GM23338 (cell line): ENCODE data around the gene RGS6. TPM values are rescaled to one million over a fixed set of nuclear protein-coding genes. Genes with fewer than 3 reads are reported as not detected.

Experiments
- ATAC-seq: fragments of 200-7000 bp; cut with Tn5 transposase; 3 replicates; pipeline ENCODE4 v1.9.1; 2020
- DNase-seq: peaks from one replicate; pipeline ENCODE4 v3.0.0-alpha.2; 2015; ENCODE audit warnings: low spot score
- H2AFZ ChIP-seq: fragments of 200-600 bp; sonication (generic); 2 replicates; pipeline ENCODE4 v1.8.0; 2016; ENCODE audit warnings: antibody characterized with exemption, mild to moderate bottlenecking, moderate library complexity
- H3F3A ChIP-seq: fragments of 200-600 bp; sonication (generic); replicated peaks from 2 replicates; pipeline ENCODE4 v1.8.0; 2017; ENCODE audit warnings: antibody characterized with exemption, mixed run types, low read depth
- H3K27ac ChIP-seq: fragments of 200-600 bp; sonication (generic); 2 replicates; pipeline ENCODE4 v1.6.1; 2016; ENCODE audit warnings: low read depth
- H3K27me3 ChIP-seq: fragments of 200-600 bp; sonication (generic); 2 replicates; pipeline ENCODE4 v1.8.0; 2016; ENCODE audit warnings: mild to moderate bottlenecking, mixed run types, moderate library complexity; ENCODE audit not compliant: insufficient read depth
- H3K36me3 ChIP-seq: fragments of 200-600 bp; sonication (generic); 2 replicates; pipeline ENCODE4 v1.8.0; 2016; ENCODE audit warnings: mild to moderate bottlenecking; ENCODE audit not compliant: insufficient read depth
- H3K4me1 ChIP-seq: fragments of 200-600 bp; sonication (generic); 2 replicates; pipeline ENCODE4 v1.8.0; 2016; ENCODE audit warnings: mild to moderate bottlenecking, moderate library complexity; ENCODE audit not compliant: insufficient read depth
- H3K4me2 ChIP-seq: fragments of 200-600 bp; sonication (generic); 2 replicates; pipeline ENCODE4 v1.7.1; 2017; ENCODE audit warnings: mixed run types
- H3K4me3 ChIP-seq: fragments of 200-600 bp; sonication (generic); 2 replicates; pipeline ENCODE4 v1.6.1; 2016; ENCODE audit warnings: mixed run types
- H3K79me2 ChIP-seq: fragments of 200-600 bp; sonication (generic); replicated peaks from 2 replicates; pipeline ENCODE4 v1.8.0; 2017; ENCODE audit warnings: mild to moderate bottlenecking; ENCODE audit not compliant: insufficient read depth
- H3K9me2 ChIP-seq: fragments of 200-600 bp; sonication (generic); 2 replicates; pipeline ENCODE4 v1.8.0; 2017; ENCODE audit not compliant: insufficient read depth
- H4K20me1 ChIP-seq: fragments of 200-600 bp; sonication (generic); replicated peaks from 2 replicates; pipeline ENCODE4 v1.8.0; 2017; ENCODE audit warnings: mild to moderate bottlenecking; ENCODE audit not compliant: insufficient read depth
- H3K27ac Mint-ChIP-seq: 2 replicates; pipeline ENCODE4 v1.8.0; 2020; ENCODE audit warnings: inconsistent platforms, mild to moderate bottlenecking, moderate library complexity, mixed read lengths
- H3K27me3 Mint-ChIP-seq: 3 replicates; pipeline ENCODE4 v1.8.0; 2022; ENCODE audit warnings: low read depth, mild to moderate bottlenecking, moderate library complexity, mixed read lengths, inconsistent platforms; ENCODE audit not compliant: insufficient read depth, poor library complexity
- H3K36me3 Mint-ChIP-seq: 3 replicates; pipeline ENCODE4 v1.8.0; 2021; ENCODE audit warnings: low read depth, mild to moderate bottlenecking, inconsistent platforms, moderate library complexity, mixed read lengths
- H3K4me1 Mint-ChIP-seq: 3 replicates; pipeline ENCODE4 v1.8.0; 2020; ENCODE audit warnings: mild to moderate bottlenecking, inconsistent platforms, mixed read lengths
- H3K4me3 Mint-ChIP-seq: 3 replicates; pipeline ENCODE4 v1.8.0; 2021; ENCODE audit warnings: moderate library complexity, mild to moderate bottlenecking, inconsistent platforms, mixed read lengths
- H3K9me3 Mint-ChIP-seq: 3 replicates; pipeline ENCODE4 v1.8.0; 2020; ENCODE audit warnings: moderate library complexity, mild to moderate bottlenecking, inconsistent platforms, mixed read lengths
- CREB1 ChIP-seq: fragments of 250-450 bp; sonication (Bioruptor Pico); IDR thresholded peaks from 2 replicates; pipeline ENCODE4 v1.5.0; 2020; ENCODE audit warnings: low read depth, mild to moderate bottlenecking, moderate library complexity
- EZH2 ChIP-seq: fragments of 200-600 bp; sonication (generic); IDR thresholded peaks from one replicate; pipeline ENCODE4 v1.8.0; 2017; ENCODE audit warnings: antibody characterized with exemption, mild to moderate bottlenecking, low read depth; ENCODE audit not compliant: unreplicated experiment
- EZH2phosphoT487 ChIP-seq: fragments of 200-600 bp; sonication (generic); IDR thresholded peaks from one replicate; pipeline ENCODE4 v1.8.1; 2018; ENCODE audit warnings: antibody characterized with exemption; ENCODE audit not compliant: unreplicated experiment
- JUNB ChIP-seq: IDR thresholded peaks from one replicate; pipeline ENCODE4 v1.6.1; 2016; ENCODE audit warnings: antibody characterized with exemption; ENCODE audit not compliant: unreplicated experiment
- NANOG ChIP-seq: IDR thresholded peaks from 2 replicates; pipeline ENCODE4 v1.6.1; 2016; ENCODE audit warnings: antibody characterized with exemption, borderline replicate concordance
- POLR2AphosphoS5 ChIP-seq: IDR thresholded peaks from 2 replicates; pipeline ENCODE4 v1.6.1; 2016; ENCODE audit warnings: antibody characterized with exemption, low read depth
- STAT1 ChIP-seq: IDR thresholded peaks from one replicate; pipeline ENCODE4 v1.6.1; 2016; ENCODE audit warnings: antibody characterized with exemption; ENCODE audit not compliant: unreplicated experiment
- ZNF114 ChIP-seq: fragments of 250-450 bp; sonication (Bioruptor Pico); IDR thresholded peaks from 2 replicates; pipeline ENCODE4 v1.5.0; 2020; ENCODE audit warnings: mild to moderate bottlenecking, moderate library complexity
- ZNF331 ChIP-seq: fragments of 250-450 bp; sonication (Bioruptor Pico); IDR thresholded peaks from 2 replicates; pipeline ENCODE4 v1.5.0; 2020; ENCODE audit warnings: low read depth, mild to moderate bottlenecking, moderate library complexity
- polyA plus RNA-seq: library from polyadenylated mRNA; unstranded; fragments of >200 nt; fragmentation: Nextera tagmentation; extraction: Ambion mirVana; gene quantifications from 2 replicates; pipeline ENCODE4 v1.2.1, GENCODE V29; 2016
- total RNA-seq: library from RNA; depleted of rRNA; stranded (reverse); fragments of >200 nt; shearing (Covaris generic); gene quantifications from 2 replicates; pipeline ENCODE4 v1.2.3, GENCODE V29; 2014
- TF ChIP-seq, protein P1 (sequence below): IDR thresholded peaks from 2 replicates; pipeline ENCODE4 v1.6.1; 2016; ENCODE audit warnings: antibody characterized with exemption
- TF ChIP-seq, protein P2 (sequence below): fragments of 250-450 bp; sonication (Bioruptor Pico); IDR thresholded peaks from 2 replicates; pipeline ENCODE4 v1.5.0; 2020; ENCODE audit warnings: mild to moderate bottlenecking, moderate library complexity
- TF ChIP-seq, protein P3 (sequence below): IDR thresholded peaks from one replicate; pipeline ENCODE4 v1.6.1; 2018; ENCODE audit warnings: antibody characterized with exemption; ENCODE audit not compliant: unreplicated experiment
- TF ChIP-seq, protein P4 (sequence below), 2 experiments: fragments of 200-600 bp in 1 of 2; sonication (generic) in 1 of 2; conservative IDR thresholded peaks; 2 replicates each; pipeline versions ENCODE4 v1.5.1 to v1.6.1; 2016 to 2017; ENCODE audit warnings: antibody characterized with exemption in 2 of 2, low read depth in 2 of 2, mild to moderate bottlenecking in 2 of 2, moderate library complexity in 1 of 2

Gene RGS6
- total and polyA plus RNA-seq, 2 experiments from 2014 or later, result 0.66 to 0.83 TPM

DNA sequence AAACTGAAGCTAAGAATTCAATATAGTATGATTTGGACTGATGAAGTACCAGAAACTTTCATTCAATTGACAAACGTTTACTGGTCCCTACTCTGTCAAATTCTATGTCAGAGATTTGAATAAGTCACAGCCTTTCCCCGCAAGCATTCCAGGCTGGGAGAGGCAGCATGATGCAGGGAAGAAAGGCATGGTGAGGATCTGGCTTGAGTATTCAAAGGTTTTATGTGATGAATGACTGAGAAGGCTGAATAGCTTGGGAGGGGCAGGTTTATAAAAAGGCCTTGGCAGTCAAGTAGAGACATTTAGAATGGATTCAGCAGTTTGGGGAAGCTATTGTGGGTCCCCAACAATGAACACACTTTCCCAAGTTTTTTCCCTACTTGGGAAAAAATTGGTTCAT, 529.8 kb downstream of the RGS6 start:
- H3K27me3 ChIP-seq, result no peaks in the 10 kb centered on the region
- TF ChIP-seq POLR2AphosphoS5 (no peak), CREB1 (no peak), ZNF331 (CRISPR knock-in tag) (no peak), EZH2 (no peak), STAT1 (no peak), ZNF114 (CRISPR knock-in tag) (no peak), NANOG (no peak), EZH2phosphoT487 (no peak), JUNB (no peak)
- TF ChIP-seq, protein P1, sequence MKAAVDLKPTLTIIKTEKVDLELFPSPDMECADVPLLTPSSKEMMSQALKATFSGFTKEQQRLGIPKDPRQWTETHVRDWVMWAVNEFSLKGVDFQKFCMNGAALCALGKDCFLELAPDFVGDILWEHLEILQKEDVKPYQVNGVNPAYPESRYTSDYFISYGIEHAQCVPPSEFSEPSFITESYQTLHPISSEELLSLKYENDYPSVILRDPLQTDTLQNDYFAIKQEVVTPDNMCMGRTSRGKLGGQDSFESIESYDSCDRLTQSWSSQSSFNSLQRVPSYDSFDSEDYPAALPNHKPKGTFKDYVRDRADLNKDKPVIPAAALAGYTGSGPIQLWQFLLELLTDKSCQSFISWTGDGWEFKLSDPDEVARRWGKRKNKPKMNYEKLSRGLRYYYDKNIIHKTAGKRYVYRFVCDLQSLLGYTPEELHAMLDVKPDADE, result no peak
- TF ChIP-seq, protein P2, sequence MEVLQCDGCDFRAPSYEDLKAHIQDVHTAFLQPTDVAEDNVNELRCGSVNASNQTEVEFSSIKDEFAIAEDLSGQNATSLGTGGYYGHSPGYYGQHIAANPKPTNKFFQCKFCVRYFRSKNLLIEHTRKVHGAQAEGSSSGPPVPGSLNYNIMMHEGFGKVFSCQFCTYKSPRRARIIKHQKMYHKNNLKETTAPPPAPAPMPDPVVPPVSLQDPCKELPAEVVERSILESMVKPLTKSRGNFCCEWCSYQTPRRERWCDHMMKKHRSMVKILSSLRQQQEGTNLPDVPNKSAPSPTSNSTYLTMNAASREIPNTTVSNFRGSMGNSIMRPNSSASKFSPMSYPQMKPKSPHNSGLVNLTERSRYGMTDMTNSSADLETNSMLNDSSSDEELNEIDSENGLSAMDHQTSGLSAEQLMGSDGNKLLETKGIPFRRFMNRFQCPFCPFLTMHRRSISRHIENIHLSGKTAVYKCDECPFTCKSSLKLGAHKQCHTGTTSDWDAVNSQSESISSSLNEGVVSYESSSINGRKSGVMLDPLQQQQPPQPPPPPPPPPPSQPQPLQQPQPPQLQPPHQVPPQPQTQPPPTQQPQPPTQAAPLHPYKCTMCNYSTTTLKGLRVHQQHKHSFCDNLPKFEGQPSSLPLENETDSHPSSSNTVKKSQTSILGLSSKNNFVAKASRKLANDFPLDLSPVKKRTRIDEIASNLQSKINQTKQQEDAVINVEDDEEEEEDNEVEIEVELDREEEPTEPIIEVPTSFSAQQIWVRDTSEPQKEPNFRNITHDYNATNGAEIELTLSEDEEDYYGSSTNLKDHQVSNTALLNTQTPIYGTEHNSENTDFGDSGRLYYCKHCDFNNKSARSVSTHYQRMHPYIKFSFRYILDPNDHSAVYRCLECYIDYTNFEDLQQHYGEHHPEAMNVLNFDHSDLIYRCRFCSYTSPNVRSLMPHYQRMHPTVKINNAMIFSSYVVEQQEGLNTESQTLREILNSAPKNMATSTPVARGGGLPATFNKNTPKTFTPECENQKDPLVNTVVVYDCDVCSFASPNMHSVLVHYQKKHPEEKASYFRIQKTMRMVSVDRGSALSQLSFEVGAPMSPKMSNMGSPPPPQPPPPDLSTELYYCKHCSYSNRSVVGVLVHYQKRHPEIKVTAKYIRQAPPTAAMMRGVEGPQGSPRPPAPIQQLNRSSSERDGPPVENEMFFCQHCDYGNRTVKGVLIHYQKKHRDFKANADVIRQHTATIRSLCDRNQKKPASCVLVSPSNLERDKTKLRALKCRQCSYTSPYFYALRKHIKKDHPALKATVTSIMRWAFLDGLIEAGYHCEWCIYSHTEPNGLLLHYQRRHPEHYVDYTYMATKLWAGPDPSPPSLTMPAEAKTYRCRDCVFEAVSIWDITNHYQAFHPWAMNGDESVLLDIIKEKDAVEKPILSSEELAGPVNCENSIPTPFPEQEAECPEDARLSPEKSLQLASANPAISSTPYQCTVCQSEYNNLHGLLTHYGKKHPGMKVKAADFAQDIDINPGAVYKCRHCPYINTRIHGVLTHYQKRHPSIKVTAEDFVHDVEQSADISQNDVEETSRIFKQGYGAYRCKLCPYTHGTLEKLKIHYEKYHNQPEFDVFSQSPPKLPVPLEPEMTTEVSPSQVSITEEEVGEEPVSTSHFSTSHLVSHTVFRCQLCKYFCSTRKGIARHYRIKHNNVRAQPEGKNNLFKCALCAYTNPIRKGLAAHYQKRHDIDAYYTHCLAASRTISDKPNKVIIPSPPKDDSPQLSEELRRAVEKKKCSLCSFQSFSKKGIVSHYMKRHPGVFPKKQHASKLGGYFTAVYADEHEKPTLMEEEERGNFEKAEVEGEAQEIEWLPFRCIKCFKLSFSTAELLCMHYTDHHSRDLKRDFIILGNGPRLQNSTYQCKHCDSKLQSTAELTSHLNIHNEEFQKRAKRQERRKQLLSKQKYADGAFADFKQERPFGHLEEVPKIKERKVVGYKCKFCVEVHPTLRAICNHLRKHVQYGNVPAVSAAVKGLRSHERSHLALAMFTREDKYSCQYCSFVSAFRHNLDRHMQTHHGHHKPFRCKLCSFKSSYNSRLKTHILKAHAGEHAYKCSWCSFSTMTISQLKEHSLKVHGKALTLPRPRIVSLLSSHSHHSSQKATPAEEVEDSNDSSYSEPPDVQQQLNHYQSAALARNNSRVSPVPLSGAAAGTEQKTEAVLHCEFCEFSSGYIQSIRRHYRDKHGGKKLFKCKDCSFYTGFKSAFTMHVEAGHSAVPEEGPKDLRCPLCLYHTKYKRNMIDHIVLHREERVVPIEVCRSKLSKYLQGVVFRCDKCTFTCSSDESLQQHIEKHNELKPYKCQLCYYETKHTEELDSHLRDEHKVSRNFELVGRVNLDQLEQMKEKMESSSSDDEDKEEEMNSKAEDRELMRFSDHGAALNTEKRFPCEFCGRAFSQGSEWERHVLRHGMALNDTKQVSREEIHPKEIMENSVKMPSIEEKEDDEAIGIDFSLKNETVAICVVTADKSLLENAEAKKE, result no peak
- TF ChIP-seq, protein P3, sequence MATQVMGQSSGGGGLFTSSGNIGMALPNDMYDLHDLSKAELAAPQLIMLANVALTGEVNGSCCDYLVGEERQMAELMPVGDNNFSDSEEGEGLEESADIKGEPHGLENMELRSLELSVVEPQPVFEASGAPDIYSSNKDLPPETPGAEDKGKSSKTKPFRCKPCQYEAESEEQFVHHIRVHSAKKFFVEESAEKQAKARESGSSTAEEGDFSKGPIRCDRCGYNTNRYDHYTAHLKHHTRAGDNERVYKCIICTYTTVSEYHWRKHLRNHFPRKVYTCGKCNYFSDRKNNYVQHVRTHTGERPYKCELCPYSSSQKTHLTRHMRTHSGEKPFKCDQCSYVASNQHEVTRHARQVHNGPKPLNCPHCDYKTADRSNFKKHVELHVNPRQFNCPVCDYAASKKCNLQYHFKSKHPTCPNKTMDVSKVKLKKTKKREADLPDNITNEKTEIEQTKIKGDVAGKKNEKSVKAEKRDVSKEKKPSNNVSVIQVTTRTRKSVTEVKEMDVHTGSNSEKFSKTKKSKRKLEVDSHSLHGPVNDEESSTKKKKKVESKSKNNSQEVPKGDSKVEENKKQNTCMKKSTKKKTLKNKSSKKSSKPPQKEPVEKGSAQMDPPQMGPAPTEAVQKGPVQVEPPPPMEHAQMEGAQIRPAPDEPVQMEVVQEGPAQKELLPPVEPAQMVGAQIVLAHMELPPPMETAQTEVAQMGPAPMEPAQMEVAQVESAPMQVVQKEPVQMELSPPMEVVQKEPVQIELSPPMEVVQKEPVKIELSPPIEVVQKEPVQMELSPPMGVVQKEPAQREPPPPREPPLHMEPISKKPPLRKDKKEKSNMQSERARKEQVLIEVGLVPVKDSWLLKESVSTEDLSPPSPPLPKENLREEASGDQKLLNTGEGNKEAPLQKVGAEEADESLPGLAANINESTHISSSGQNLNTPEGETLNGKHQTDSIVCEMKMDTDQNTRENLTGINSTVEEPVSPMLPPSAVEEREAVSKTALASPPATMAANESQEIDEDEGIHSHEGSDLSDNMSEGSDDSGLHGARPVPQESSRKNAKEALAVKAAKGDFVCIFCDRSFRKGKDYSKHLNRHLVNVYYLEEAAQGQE, result no peak
- TF ChIP-seq, protein P4, sequence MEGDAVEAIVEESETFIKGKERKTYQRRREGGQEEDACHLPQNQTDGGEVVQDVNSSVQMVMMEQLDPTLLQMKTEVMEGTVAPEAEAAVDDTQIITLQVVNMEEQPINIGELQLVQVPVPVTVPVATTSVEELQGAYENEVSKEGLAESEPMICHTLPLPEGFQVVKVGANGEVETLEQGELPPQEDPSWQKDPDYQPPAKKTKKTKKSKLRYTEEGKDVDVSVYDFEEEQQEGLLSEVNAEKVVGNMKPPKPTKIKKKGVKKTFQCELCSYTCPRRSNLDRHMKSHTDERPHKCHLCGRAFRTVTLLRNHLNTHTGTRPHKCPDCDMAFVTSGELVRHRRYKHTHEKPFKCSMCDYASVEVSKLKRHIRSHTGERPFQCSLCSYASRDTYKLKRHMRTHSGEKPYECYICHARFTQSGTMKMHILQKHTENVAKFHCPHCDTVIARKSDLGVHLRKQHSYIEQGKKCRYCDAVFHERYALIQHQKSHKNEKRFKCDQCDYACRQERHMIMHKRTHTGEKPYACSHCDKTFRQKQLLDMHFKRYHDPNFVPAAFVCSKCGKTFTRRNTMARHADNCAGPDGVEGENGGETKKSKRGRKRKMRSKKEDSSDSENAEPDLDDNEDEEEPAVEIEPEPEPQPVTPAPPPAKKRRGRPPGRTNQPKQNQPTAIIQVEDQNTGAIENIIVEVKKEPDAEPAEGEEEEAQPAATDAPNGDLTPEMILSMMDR (conservative IDR thresholded peaks at IDR 0.05; ENCODE audit: low read depth in 2 of 2), result no peak
- H3K27ac ChIP-seq, result no peak overlapping the region
- H3K4me3 ChIP-seq, result no peak overlapping the region
- H3F3A ChIP-seq, result no peaks in the 10 kb centered on the region
- no peaks in the 10 kb centered on the region for H3K4me1 ChIP-seq
- Mint-ChIP-seq H3K9me3 (peaks cover 24% of the 10 kb centered on the region), H3K4me3 (no peak overlapping the region), H3K4me1 (no peaks in the 10 kb centered on the region), H3K36me3 (peaks cover 8% of the 10 kb centered on the region), H3K27me3 (peaks cover 1% of the 10 kb centered on the region), H3K27ac (no peak overlapping the region)
- 0 out of 2 replicates have a peak, but pooled peaks cover 4% of the 10 kb centered on the region for H3K9me2 ChIP-seq
- DNase-seq (no peak), ATAC-seq (no peak)
- H2AFZ ChIP-seq, result no peak overlapping the region
- no peaks in the 10 kb centered on the region for H3K79me2 ChIP-seq
- no peaks in the 10 kb centered on the region for H4K20me1 ChIP-seq
- no peaks in the 10 kb centered on the region for H3K36me3 ChIP-seq
- no peak overlapping the region for H3K4me2 ChIP-seq
